RPMI8226 (cell line): ENCODE results near the gene AFG3L2.
"Not testable (repeated sequence)": the region's sequence is repeated elsewhere in the genome, so short reads cannot be mapped to it uniquely, and the experiment has no call there.

Experiments used
- DNase-seq: peaks from one replicate; pipeline ENCODE4 v3.0.0-alpha.2; 2015

The AFG3L2 gene

GRCh38 chr18:12394428-12394827 lies 17.4 kb upstream of the AFG3L2 start:
- peak; percentile 48 for DNase-seq

GRCh38 chr18:12393998-12394397 lies 17.0 kb upstream of the AFG3L2 start:
- no peak for DNase-seq

GRCh38 chr18:12393510-12393909 lies 16.5 kb upstream of the AFG3L2 start:
- DNase-seq = no peak

GRCh38 chr18:12391487-12392165 lies 14.6 kb upstream of the AFG3L2 start:
- DNase-seq = peak; percentile 83

- DNase-seq = no peak
Measured at GRCh38 chr18:12388442-12388841, 11.4 kb upstream of the AFG3L2 start.

GRCh38 chr18:12384261-12384660 lies 7.2 kb upstream of the AFG3L2 start:
- no peak for DNase-seq

GRCh38 chr18:12383759-12384158 lies 6.7 kb upstream of the AFG3L2 start:
- DNase-seq = not testable (repeated sequence)

GRCh38 chr18:12382221-12382814 lies 5.3 kb upstream of the AFG3L2 start:
- not testable (repeated sequence) for DNase-seq

- not testable (repeated sequence) for DNase-seq
Measured at GRCh38 chr18:12378198-12378558, 1.2 kb upstream of the AFG3L2 start.

- DNase-seq = no peak
Measured at GRCh38 chr18:12377556-12378197, 650 bp upstream of the AFG3L2 start.

- peak; percentile 47 for DNase-seq
Measured at GRCh38 chr18:12376034-12376753, 833 bp downstream of the AFG3L2 start.

GRCh38 chr18:12374401-12374800 lies 2.6 kb downstream of the AFG3L2 start:
- DNase-seq = no peak

- DNase-seq = no peak
Measured at GRCh38 chr18:12373771-12374116, 3.3 kb downstream of the AFG3L2 start.

GRCh38 chr18:12373116-12373770 lies 3.8 kb downstream of the AFG3L2 start:
- no peak for DNase-seq

GRCh38 chr18:12372406-12372805 lies 4.6 kb downstream of the AFG3L2 start:
- DNase-seq = no peak

GRCh38 chr18:12371590-12371989 lies 5.4 kb downstream of the AFG3L2 start:
- no peak for DNase-seq

GRCh38 chr18:12369211-12369610 lies 7.8 kb downstream of the AFG3L2 start:
- no peak for DNase-seq

GRCh38 chr18:12366784-12367183 lies 10.2 kb downstream of the AFG3L2 start:
- DNase-seq = no peak

- DNase-seq = no peak
Measured at GRCh38 chr18:12366379-12366778, 10.6 kb downstream of the AFG3L2 start.

- DNase-seq = no peak
Measured at GRCh38 chr18:12362473-12363174, 14.4 kb downstream of the AFG3L2 start.

- DNase-seq = no peak
Measured at GRCh38 chr18:12361770-12362378, 15.2 kb downstream of the AFG3L2 start.

- no peak for DNase-seq
Measured at GRCh38 chr18:12359515-12359927, 17.5 kb downstream of the AFG3L2 start.
